Smooth muscle cell (in vitro differentiated cells): ENCODE results near the gene PIP4K2C. TPM values are rescaled to one million over a fixed set of nuclear protein-coding genes. Genes with fewer than 3 reads are reported as not detected.

ENCODE experiments used
- DNase-seq: peaks from one replicate; lab custom pipeline; 2025; ENCODE audit not compliant: unreplicated experiment; lab: John Stamatoyannopoulos, UW
- H2AFZ ChIP-seq: fragments of 200-600 bp; sonication (generic); 2 replicates; pipeline ENCODE4 v1.6.0; 2016; ENCODE audit warnings: antibody characterized with exemption, low read depth, mild to moderate bottlenecking
- H3F3A ChIP-seq: fragments of 200-600 bp; sonication (generic); 2 replicates; pipeline ENCODE4 v1.6.0; 2017; ENCODE audit warnings: antibody characterized with exemption, low read depth
- H3K27ac ChIP-seq: fragments of 200-600 bp; sonication (generic); 2 replicates; pipeline ENCODE4 v1.5.1; 2016; ENCODE audit warnings: low read depth, mild to moderate bottlenecking
- H3K27me3 ChIP-seq: fragments of 200-600 bp; sonication (generic); 2 replicates; pipeline ENCODE4 v1.6.1; 2016; ENCODE audit warnings: low read depth, mild to moderate bottlenecking
- H3K36me3 ChIP-seq: fragments of 200-600 bp; sonication (generic); 2 replicates; pipeline ENCODE4 v1.5.1; 2016; ENCODE audit warnings: low read depth
- H3K4me1 ChIP-seq: fragments of 200-600 bp; sonication (generic); 2 replicates; pipeline ENCODE4 v1.5.1; 2016; ENCODE audit warnings: low read depth
- H3K4me2 ChIP-seq: fragments of 200-600 bp; sonication (generic); 2 replicates; pipeline ENCODE4 v1.6.0; 2016; ENCODE audit warnings: mild to moderate bottlenecking
- H3K4me3 ChIP-seq: fragments of 200-600 bp; sonication (generic); 2 replicates; pipeline ENCODE4 v1.5.1; 2016; ENCODE audit warnings: mild to moderate bottlenecking
- H3K79me2 ChIP-seq: fragments of 200-600 bp; sonication (generic); 2 replicates; pipeline ENCODE4 v1.6.0; 2016; ENCODE audit warnings: low read depth, mild to moderate bottlenecking
- H3K9ac ChIP-seq: fragments of 200-600 bp; sonication (generic); 2 replicates; pipeline ENCODE4 v1.6.0; 2016; ENCODE audit warnings: low read depth
- H3K9me3 ChIP-seq: fragments of 200-600 bp; sonication (generic); replicated peaks from 2 replicates; pipeline ENCODE4 v1.5.1; 2016; ENCODE audit warnings: low read depth
- H4K20me1 ChIP-seq: fragments of 200-600 bp; sonication (generic); 2 replicates; pipeline ENCODE4 v1.6.0; 2016; ENCODE audit warnings: low read depth
- CTCF ChIP-seq: fragments of 200-600 bp; sonication (generic); IDR thresholded peaks from 2 replicates; pipeline ENCODE4 v1.5.1; 2017; ENCODE audit warnings: borderline replicate concordance, mild to moderate bottlenecking, antibody characterized with exemption; ENCODE audit not compliant: insufficient read depth, poor library complexity, severe bottlenecking
- WGBS: methylation state at CpG from one replicate; pipeline ENCODE4 v1.1.7; 2016; ENCODE audit warnings: low lambda C conversion rate; 5-methylcytosine and 5-hydroxymethylcytosine counted together
- polyA plus RNA-seq: library from polyadenylated mRNA; unstranded; fragments of >200 nt; fragmentation: Nextera tagmentation; extraction: Ambion mirVana; gene quantifications from 2 replicates; pipeline ENCODE4 v1.2.1, GENCODE V29; 2016
- total RNA-seq: library from RNA; depleted of rRNA; stranded (reverse); fragments of >200 nt; gene quantifications from 2 replicates; pipeline ENCODE4 v1.2.3, GENCODE V29; 2014

Gene PIP4K2C
- total and polyA plus RNA-seq, 2 experiments from 2014 or later, result 33.3 to 39.5 TPM

- TF ChIP-seq CTCF, result no peak
Measured at GRCh38 chr12:57549909-57550640, 40.9 kb upstream of the PIP4K2C start, which contains the start of gene KIF5A. TSS of gene KIF5A (plus strand) at chr12:57550044. CDS start at chr12:57550272, 228 bp downstream.

DNA sequence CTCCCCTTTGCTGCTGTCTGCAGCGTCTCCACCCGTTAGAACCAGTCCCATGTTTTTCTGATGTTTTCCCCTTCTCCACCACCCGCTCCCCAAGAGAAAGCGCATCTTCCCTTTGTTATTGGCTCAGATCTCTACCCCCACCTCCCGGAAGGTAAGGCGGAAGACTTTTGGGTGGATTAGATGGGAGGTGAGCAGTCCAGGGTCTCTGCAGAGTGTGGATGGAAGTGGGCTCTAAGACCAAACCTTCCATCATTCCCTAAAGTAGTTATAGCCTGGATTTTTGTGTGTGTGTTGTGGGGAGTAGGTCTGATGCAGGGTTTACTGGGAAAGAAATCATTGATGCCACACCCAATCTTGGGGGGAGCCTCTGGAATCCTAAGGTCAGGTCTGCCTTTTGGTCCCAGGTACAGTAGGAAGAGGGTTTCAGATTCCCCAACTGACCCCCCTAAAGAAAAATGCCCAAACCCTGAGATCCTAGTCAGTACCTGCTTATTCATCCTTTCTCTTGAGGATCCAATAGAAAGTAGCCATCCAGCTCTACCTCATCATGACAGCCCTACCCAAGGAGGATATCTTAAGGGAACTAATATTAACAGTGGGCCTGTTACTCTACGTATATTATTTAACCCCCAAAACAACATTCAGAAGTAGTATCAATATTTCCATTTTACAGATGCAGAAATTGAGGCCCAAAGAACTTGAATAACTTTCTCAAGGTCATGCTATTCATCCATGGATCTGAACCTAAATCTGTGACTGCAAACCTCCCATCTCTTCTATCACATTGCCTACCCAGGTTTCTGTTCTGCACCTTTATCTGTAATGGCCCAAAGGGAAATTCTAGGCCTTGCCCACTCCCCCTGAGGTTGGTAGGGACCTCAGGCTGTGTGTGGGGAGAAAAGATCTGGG, 40.1 kb upstream of the PIP4K2C start:
- H3K4me1 ChIP-seq, result peaks cover 43% of the 10 kb centered on the region
- H3K4me2 ChIP-seq, result peak overlapping the region; percentile 95
- H3K9ac ChIP-seq, result no peak overlapping the region
- peaks cover 3% of the 10 kb centered on the region for H4K20me1 ChIP-seq
- peak overlapping the region; percentile 57 for H3K4me3 ChIP-seq
- peak overlapping the region; percentile 74 for H3K27ac ChIP-seq
- no peaks in the 10 kb centered on the region for H3K36me3 ChIP-seq
- peaks cover 12% of the 10 kb centered on the region for H3K27me3 ChIP-seq
- no peaks in the 10 kb centered on the region for H3K9me3 ChIP-seq
- no peak for DNase-seq
- no peak for TF ChIP-seq CTCF
- peak overlapping the region; percentile 92 for H2AFZ ChIP-seq
- peaks cover 21% of the 10 kb centered on the region for H3K79me2 ChIP-seq
- H3F3A ChIP-seq, result peaks cover 19% of the 10 kb centered on the region
- 49% methylated on average over 7 of the region's 7 CpGs for WGBS

More at GRCh38 chr12:57549909-57550640, 40.9 kb upstream of the PIP4K2C start, which contains the start of gene KIF5A:
- H3K4me3 ChIP-seq, result peak within 1 kb of the TSS; percentile 57
- H3K4me2 ChIP-seq, result peak within 1 kb of the TSS; percentile 95
- H4K20me1 ChIP-seq, result peaks cover 12% of the 10 kb centered on the region
- H3F3A ChIP-seq, result peaks cover 20% of the 10 kb centered on the region
- peaks cover 51% of the 10 kb centered on the region for H3K4me1 ChIP-seq
- peaks cover 27% of the 10 kb centered on the region for H3K79me2 ChIP-seq
- H2AFZ ChIP-seq, result peak within 1 kb of the TSS; percentile 92
- H3K9me3 ChIP-seq, result no peaks in the 10 kb centered on the region
- no peaks in the 10 kb centered on the region for H3K36me3 ChIP-seq
- H3K27me3 ChIP-seq, result peaks cover 12% of the 10 kb centered on the region
- 5% methylated on average over 24 of the region's 52 CpGs for WGBS
- H3K9ac ChIP-seq, result peak within 1 kb of the TSS; percentile 44
- no peak for DNase-seq
- H3K27ac ChIP-seq, result no peak within 1 kb of the TSS

DNA sequence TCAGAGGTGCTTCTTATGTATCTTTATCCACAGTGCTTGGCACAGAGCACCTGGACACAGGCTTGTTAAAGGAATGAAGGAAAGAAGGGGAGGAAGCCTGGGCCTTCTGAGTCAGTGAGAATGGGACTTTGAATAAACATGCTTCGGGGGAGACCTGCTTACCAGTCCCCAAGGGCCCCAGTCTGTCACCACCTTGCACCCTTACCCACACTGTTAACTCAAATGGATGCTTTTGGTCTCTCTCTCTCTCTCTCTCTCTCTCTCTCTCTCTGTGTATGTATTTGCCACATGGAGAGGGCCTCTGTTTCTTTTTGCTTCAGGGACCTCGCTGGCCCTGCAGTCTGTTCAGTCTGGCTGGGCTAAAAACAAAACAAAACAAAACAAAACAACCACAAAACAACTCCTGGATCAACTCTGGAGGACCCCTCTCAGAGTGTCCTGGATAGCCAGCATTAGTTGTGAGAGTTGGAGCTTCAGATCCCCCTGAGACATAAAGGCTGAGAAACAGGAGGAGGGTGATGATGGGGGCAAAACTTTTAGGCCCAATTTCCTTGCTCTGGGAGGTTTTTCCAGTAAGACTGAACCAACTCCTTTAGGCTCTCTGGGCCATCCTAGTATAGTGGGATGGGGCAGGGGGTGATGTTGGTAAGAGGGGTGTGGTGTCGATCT, 39.2 kb upstream of the PIP4K2C start:
- DNase-seq, result no peak
- H3K27ac ChIP-seq, result peak overlapping the region; percentile 74
- no peaks in the 10 kb centered on the region for H3K36me3 ChIP-seq
- H3K4me3 ChIP-seq, result no peak overlapping the region
- peaks cover 39% of the 10 kb centered on the region for H3K4me1 ChIP-seq
- WGBS, result 62% methylated on average over 3 of the region's 3 CpGs
- H2AFZ ChIP-seq, result no peak overlapping the region
- peaks cover 13% of the 10 kb centered on the region for H3K79me2 ChIP-seq
- peaks cover 12% of the 10 kb centered on the region for H3K27me3 ChIP-seq
- TF ChIP-seq CTCF, result no peak
- H3F3A ChIP-seq, result peaks cover 19% of the 10 kb centered on the region
- no peaks in the 10 kb centered on the region for H3K9me3 ChIP-seq
- H3K9ac ChIP-seq, result no peak overlapping the region
- peaks cover under 1% of the 10 kb centered on the region for H4K20me1 ChIP-seq
- peak overlapping the region; percentile 73 for H3K4me2 ChIP-seq
